ENCODE measurements around the gene BEX4. TPM values are rescaled to one million over a fixed set of nuclear protein-coding genes. Genes with fewer than 3 reads are reported as not detected.
A peak's percentile ranks its signal among the peaks of the same experiment; 100 is the strongest.

Gene BEX4
- total RNA-seq, 6 experiments from 2014 or later, result 2.2 to 6.1 (median 2.9) TPM

DNA sequence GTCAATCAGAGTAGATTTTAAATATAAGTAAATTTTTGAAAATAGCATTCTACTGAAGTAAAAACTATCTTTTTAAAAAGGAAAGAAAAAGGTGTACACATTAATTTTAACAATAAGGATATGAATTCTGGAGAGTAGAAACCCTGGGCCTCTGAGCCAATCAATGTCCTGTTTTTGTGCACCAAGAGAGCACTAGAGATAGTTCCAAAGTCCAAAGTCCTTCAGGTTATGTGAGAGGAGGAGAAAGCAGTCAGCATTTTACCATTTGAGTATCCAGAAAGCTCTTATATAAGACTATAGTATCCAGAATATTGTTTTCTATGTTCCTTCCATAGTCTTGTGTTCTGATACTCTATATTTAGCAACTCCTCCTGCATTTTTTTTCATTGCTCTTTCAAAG is 43.4 kb downstream of the BEX4 start:
- TF ChIP-seq, protein P1, sequence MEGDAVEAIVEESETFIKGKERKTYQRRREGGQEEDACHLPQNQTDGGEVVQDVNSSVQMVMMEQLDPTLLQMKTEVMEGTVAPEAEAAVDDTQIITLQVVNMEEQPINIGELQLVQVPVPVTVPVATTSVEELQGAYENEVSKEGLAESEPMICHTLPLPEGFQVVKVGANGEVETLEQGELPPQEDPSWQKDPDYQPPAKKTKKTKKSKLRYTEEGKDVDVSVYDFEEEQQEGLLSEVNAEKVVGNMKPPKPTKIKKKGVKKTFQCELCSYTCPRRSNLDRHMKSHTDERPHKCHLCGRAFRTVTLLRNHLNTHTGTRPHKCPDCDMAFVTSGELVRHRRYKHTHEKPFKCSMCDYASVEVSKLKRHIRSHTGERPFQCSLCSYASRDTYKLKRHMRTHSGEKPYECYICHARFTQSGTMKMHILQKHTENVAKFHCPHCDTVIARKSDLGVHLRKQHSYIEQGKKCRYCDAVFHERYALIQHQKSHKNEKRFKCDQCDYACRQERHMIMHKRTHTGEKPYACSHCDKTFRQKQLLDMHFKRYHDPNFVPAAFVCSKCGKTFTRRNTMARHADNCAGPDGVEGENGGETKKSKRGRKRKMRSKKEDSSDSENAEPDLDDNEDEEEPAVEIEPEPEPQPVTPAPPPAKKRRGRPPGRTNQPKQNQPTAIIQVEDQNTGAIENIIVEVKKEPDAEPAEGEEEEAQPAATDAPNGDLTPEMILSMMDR (IDR thresholded peaks at IDR 0.05), result no peak
- TF ChIP-seq POLR2A (IDR thresholded peaks at IDR 0.05), result no peak
- no peak for DNase-seq
- H3K9me3 ChIP-seq, result no peaks in the 10 kb centered on the region
- no peak overlapping the region for H3K27ac ChIP-seq
- ATAC-seq, result peak in 3 of 4 donors; percentile 16 to 33 (median 23)
- no peaks in the 10 kb centered on the region for H3K36me3 ChIP-seq
- intact Hi-C loops (cut with DNase I), result no loop called here
- H3K27me3 ChIP-seq, result no peaks in the 10 kb centered on the region
- no peak overlapping the region for H3K4me3 ChIP-seq
- no peaks in the 10 kb centered on the region for H3K4me1 ChIP-seq

Other genes with a start within 250 kb of the BEX4 start
- under 1 TPM in 2 of 6 experiments, not detected in 4; 0.31 to 0.44 TPM for gene BEX1, start 150.9 kb upstream of the BEX4 start, total RNA-seq
- 1 to 10 TPM in 2 of 6 experiments, under 1 TPM in 4; 0.25 to 1.8 (median 0.85) TPM for gene NXF3, start 122.0 kb upstream of the BEX4 start, total RNA-seq
- gene TCEAL8, start 40.0 kb downstream of the BEX4 start, total RNA-seq, result 10 to 100 TPM; 11.2 to 21.0 (median 16.6) TPM
- not detected for gene TCEAL5, start 61.6 kb downstream of the BEX4 start, total RNA-seq
- 1 to 10 TPM in 3 of 6 experiments, not detected in 3; 1.9 to 2.1 (median 2.1) TPM for gene BEX2, start 95.9 kb downstream of the BEX4 start, total RNA-seq
- gene TCEAL7, start 115.1 kb downstream of the BEX4 start, total RNA-seq, result 1 to 10 TPM in 1 of 6 experiments, under 1 TPM in 2, not detected in 3; 0.34 to 1.2 (median 0.62) TPM
- gene TCEAL9, start 141.4 kb downstream of the BEX4 start, total RNA-seq, result 10 to 100 TPM in 3 of 6 experiments, 1 to 10 TPM in 3; 2.5 to 14.3 (median 9.1) TPM
- gene BEX3, start 161.4 kb downstream of the BEX4 start, total RNA-seq, result 10 to 100 TPM; 19.9 to 40.1 (median 35.6) TPM

All from right lobe of liver (tissue), 6 donors.